Left hindlimb (tissue), 1 donor: ENCODE data around the gene NR6A1.

Source experiments
- DNase-seq: peaks from one replicate; pipeline ENCODE4 v3.0.0-alpha.2; 2018

Gene NR6A1

GRCh38 chr9:124795881-124796431, 24.8 kb upstream of the NR6A1 start:
- DNase-seq = no peak

GRCh38 chr9:124794902-124795491, 23.9 kb upstream of the NR6A1 start:
- no peak for DNase-seq

GRCh38 chr9:124793015-124793541, 22.0 kb upstream of the NR6A1 start:
- no peak for DNase-seq

GRCh38 chr9:124792257-124793014, 21.3 kb upstream of the NR6A1 start:
- DNase-seq = no peak

- no peak for DNase-seq
These were observed 19.8 kb upstream of the NR6A1 start for GRCh38 chr9:124790801-124791505.

- DNase-seq = no peak
These were observed 19.2 kb upstream of the NR6A1 start for GRCh38 chr9:124790301-124790700.

GRCh38 chr9:124789531-124789930, 18.4 kb upstream of the NR6A1 start:
- DNase-seq = no peak

GRCh38 chr9:124788542-124789217, 17.6 kb upstream of the NR6A1 start:
- DNase-seq = no peak

- no peak for DNase-seq
These were observed 15.9 kb upstream of the NR6A1 start for GRCh38 chr9:124786881-124787573.

- no peak for DNase-seq
These were observed 13.4 kb upstream of the NR6A1 start for GRCh38 chr9:124784509-124784908.

GRCh38 chr9:124783830-124784229, 12.7 kb upstream of the NR6A1 start:
- DNase-seq = no peak

GRCh38 chr9:124782661-124783574, 11.8 kb upstream of the NR6A1 start:
- no peak for DNase-seq

- no peak for DNase-seq
These were observed 11.0 kb upstream of the NR6A1 start for GRCh38 chr9:124781967-124782660.

- DNase-seq = no peak
These were observed 9.6 kb upstream of the NR6A1 start for GRCh38 chr9:124780757-124781151.

GRCh38 chr9:124780060-124780756, 9.1 kb upstream of the NR6A1 start:
- no peak for DNase-seq

GRCh38 chr9:124779368-124780059, 8.4 kb upstream of the NR6A1 start:
- peak; percentile 83 for DNase-seq

- no peak for DNase-seq
These were observed 7.7 kb upstream of the NR6A1 start for GRCh38 chr9:124778575-124779367.

- DNase-seq = no peak
These were observed 6.0 kb upstream of the NR6A1 start, which contains the start of gene OLFML2A for GRCh38 chr9:124776954-124777648. TSS of gene OLFML2A (plus strand) at chr9:124777133. CDS start at chr9:124777271, 138 bp downstream.
